GM19099 (cell line): ENCODE measurements around the gene DMPK.

Experiments used
- POLR2A ChIP-seq: IDR thresholded peaks from 3 replicates; pipeline ENCODE4 v1.6.1; 2011; ENCODE audit warnings: low read depth; ENCODE audit not compliant: insufficient read length; ENCODE audit errors: extremely low read depth

Gene DMPK

DNA sequence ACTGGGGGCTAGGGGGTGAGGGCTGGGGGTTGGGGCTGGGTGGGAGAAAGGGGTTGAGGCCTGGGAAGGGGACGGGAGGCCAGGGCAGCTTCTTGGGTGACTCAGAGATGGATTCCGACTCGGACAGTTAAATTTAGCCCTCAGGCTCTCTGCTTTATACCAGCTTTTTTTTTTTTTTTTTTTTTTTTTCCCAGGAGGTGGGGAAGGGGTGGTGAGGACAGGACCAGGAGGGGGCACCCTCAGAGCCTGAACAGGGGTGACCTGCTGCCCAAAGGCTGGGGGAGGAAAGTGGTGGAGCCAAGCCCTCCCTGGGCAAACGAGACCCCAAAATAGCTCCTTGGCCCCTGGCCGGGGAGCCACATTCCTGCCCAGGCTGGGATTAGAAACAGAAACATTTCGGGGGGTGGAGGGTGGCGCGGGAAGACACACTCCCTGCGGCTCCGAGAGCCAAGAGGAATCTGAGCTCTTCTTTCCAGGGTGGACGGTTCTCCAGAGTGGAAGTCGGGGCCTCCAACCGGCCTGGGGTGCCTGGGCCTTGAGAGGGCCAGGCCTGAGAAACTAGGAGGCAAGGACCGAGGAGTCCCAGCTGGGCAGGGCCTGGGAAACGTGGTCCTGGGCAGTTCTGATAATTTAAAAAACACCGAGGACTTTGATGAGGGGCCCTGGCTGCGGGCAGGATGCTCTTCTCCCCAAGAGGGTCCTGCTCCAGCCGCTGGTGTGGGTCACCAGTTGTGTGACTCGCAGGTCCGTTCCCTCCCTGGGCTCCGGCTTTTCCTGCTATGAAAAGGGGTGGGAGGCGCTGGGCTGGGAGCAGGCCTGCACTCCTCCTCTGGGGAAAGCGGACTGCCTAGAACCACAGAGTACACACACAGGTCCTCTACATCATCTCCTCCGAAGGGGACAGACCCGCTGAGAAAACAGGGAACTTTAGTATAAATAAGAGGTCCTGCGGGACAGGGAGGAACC, 813 bp upstream of the DMPK start:
- TF ChIP-seq POLR2A, result no peak

DNA sequence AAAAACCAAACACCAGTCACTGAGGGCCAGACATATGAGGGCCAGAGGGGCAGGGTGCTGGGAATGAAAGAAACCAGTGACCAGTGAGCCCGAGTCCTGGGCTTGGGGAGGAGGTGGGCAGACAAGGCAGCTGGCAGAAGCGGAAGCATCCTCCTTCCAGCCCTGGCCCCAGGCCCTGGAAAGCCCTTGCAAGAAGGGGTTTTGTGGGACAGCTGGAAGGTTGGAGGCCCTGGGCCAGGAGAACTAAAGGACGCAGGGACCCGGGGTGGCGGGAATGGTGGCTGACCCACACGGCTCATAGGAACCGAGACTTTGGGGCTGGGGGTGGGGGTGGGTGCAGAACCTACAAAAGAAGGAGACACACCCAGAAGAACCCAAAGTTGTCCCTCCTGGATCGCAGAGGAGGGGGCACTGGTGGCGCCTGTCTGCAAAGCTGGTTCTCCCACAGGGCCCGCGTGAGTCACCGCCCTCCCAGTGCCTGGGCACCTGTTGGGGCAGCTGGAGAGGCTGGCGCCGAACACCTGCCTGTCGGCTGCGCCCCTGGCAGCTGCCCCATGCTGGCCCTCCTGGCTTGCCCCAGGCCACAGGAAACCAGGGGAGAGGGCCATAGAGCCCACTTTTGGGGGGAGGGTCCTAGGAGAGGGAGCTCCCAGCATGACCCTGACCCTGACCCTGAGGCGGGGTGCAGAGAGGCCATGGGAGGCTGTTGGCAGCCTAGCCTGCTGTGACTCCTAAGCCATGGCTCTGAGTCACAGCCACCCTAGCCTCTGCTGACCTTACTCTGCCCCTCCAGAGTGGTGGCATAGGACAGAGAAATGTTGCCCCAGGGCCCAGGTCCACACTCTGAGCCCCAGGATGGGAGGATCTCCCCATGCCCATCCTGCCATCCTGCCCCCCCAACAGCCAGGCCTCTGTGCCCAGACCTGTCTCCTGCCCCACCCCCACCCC, 802 bp downstream of the DMPK start:
- no peak for TF ChIP-seq POLR2A

DNA sequence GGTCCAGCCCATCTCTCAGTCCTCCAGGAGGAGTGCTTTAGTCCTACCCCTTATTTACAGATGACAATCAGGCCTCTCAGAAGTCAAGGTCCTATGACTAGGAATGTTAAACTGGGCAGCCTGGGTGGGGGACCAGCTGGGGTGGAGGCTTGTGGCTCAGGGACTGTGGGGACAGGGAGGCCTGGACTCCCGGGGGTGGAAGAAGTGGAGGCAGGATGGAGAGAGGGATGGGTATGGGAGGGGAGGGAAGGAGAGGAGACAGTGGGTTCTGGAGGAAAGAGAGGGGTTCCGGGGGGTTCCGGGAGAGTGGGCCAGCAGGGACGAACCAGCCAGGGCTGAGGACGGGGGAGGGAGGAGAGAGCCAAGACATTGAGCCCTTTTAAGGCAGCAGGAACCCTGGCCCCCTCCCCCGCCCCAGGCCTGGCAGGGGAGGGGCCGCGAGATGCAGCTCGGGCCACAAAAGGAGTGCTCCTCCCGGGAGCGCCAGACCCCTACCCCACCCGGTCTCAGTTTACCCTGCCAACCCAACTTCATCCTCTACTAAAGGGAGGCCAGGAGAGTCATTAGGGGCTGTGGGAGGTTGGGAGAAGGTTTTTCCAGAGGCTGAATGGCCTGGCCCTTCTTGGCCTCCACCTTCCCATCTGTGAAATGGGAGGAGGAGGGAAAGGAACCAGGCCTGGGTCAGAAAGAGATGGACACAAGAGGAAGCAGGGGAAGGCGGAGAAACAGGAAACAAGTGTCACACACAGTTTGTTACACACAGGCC, 1.7 kb downstream of the DMPK start:
- TF ChIP-seq POLR2A, result no peak

DNA sequence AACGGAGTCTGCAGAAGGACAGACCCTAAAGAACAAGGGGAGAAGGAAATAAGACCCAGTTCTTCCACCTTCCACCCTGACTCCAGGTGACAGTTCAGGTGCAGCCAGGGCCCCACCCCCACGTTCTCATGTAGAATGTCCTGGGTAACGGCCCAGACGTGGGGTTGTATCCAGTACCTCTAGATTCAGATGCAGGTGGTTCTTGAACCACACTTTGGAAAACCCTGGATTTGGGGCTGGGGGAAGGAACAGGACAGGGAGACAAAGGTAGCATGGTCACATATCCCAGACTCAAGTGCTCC, 2.2 kb downstream of the DMPK start:
- TF ChIP-seq POLR2A, result no peak

DNA sequence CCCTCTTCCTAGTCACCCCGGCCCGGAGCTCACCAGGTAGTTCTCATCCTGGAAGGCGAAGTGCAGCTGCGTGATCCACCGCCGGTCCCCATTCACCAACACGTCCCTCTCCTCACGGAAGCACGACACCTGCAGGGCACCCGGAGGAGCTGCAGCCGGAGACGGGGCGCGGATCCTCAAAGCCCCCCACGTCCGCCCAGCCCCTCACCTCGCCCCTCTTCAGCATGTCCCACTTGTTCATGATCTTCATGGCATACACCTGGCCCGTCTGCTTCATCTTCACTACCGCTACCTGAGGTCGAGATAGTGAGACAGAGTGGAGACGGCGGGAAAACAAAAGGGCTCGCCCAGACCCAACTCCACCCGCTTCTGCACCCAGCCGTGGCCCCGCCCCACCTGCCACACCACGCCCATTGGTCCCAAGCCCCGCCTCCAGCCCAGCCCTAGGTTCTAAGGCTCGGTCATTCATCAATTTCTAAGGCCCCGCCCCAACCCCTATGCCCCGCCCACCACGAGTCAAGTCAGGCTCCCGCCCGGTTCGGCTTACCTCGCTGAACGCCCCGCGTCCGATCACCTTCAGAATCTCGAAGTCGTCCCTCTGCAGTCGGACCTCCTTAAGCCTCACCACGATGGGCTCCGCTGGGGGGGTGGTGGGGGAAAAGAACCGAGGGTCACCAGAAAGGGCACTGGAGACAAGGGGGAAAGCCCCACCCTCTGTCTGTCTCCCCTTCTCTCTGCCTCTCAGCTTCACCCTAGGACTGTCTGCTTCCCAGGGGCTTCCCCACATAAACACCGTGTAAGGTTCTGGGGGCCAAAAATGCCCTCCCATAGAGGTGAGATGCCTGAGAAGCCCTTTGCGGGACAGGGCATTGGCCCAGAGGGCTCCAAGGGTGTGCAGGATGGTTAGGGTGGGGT, 2.8 kb downstream of the DMPK start:
- no peak for TF ChIP-seq POLR2A

DNA sequence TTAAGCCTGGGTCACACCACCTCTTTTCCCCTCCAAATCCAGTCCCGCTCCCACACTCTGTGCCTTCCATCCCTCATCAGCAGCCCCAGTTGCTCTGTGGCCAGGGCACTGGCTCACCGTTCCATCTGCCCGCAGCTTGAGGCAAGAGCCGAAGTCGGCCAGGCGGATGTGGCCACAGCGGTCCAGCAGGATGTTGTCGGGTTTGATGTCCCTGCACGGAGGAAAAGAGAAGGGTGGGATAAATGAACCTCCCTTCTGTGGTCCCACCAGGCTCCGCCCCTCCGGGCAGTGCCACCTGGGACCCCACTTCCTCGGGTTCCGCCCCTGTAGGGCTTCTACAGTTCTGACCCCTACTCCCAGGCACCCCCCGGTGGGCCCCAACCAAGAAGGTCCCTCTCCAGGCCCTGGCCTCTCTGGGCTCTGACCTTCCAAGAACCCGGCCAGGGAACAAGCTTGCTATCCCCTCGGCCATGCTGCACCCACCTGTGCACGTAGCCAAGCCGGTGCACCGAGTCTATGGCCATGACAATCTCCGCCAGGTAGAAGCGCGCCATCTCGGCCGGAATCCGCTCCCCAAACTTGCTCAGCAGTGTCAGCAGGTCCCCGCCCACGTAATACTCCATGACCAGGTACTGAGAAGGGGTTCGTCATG, 4.2 kb downstream of the DMPK start:
- TF ChIP-seq POLR2A, result no peak

DNA sequence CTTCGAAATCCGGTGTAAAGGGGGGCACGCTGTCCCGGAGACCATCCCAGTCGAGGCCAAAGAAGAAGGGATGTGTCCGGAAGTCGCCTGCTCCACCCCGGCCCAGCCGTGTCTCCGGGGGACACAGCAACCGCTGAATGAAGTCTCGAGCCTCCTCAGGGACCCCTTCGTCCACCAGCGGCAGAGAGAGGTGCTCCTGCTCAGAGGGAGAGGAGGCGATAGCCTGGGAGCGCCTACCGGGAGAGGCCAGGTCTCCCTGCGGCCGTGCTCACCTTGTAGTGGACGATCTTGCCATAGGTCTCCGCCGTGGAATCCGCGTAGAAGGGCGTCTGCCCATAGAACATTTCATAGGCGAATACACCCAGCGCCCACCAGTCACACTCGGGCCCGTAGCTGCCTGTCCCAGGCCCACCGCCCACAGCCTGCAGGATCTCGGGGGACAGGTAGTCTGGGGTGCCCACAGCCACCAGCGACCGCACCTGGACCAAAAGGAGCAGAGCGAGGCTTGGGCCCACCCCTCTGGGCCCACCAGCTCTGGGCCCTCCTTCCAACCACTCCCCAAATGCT, 4.8 kb downstream of the DMPK start:
- no peak for TF ChIP-seq POLR2A

DNA sequence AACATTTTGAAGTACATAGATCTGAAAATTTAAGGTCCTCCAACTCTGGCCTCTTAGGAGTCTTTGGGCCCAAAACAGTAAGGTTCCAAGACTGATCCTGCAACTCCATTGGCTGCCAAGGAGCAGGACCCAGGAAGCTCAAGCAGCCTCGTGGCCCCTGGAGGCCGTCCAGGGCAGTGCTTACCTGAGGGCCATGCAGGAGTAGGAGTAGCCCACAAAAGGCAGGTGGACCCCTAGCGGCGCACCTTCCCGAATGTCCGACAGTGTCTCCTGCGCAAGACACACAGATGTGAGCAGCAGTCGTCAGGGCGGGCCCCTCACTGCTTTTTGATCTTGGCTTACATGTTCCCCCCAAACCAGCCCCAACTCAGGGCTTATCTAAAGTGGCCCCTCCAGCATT, 7.5 kb downstream of the DMPK start:
- TF ChIP-seq POLR2A, result no peak

DNA sequence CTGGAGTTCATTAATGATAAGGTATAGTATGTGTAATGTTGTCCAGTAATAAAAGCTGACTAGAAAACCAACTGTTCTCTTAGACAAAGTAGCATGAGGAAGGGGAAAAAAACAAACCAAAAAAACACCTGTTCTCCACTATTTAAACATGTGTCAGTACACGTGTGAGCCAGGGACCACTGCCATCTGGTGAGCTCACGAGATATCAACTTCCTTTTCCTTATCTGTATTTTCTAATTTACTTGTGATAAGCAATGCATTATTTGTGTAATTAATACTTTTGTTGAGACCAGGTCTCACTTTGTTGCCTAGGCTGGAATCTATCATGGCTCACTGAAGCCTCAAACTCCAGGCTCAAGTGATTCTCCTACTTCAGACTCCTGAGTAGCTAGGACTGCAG, 8.9 kb downstream of the DMPK start:
- TF ChIP-seq POLR2A, result no peak

DNA sequence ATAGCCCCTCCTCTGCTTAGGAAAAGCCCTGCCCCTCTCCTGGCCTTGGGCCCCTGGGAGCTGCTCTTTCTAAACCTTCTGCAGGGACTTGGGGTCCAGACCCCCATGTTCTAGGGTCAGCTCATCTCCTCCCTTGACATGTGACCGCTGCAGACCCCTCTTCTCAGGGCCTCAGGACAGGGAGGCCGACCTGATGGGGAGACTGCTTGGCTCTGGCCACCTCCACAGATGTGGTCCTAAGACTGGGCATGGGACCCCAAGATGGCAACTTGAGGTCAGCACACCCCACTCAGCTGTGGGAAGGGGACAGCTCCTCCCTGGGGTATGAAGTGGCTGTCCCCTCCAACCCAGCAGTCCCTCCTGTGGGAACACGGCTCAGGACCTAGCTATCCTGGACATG, 9.4 kb downstream of the DMPK start:
- TF ChIP-seq POLR2A, result no peak

DNA sequence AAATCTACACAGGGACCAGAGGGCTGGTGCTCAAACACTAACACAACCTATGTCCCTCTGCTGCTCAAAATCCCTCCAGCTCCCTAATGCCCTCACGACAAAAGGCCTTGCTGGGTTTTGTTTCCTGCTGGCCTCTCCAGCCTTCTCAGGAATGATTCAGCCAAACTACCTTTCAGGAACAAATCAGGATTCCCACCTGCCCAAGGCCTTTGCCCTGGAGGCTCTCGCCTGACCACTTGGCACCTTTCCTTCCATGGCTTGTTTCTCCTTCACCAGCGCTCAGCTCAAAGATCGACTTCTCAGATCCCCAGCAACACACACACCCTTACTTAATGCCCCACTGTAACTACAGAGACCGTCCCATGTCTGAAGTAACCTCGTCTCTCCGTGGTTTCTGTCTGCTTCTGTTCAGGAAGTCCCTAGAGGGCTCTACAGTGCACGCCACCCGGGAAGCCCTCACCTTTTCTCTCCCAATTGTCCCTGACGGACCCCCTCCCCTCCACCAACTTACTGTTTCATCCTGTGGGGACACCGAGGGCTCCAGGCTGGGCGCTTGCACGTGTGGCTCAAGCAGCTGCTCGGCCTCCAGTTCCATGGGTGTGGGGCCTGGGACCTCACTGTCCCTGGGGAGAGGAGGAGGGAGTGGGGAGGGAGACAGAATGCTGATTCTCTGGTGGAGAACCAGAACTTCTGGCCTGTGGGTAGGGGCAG, 10.0 kb downstream of the DMPK start:
- TF ChIP-seq POLR2A, result no peak

DNA sequence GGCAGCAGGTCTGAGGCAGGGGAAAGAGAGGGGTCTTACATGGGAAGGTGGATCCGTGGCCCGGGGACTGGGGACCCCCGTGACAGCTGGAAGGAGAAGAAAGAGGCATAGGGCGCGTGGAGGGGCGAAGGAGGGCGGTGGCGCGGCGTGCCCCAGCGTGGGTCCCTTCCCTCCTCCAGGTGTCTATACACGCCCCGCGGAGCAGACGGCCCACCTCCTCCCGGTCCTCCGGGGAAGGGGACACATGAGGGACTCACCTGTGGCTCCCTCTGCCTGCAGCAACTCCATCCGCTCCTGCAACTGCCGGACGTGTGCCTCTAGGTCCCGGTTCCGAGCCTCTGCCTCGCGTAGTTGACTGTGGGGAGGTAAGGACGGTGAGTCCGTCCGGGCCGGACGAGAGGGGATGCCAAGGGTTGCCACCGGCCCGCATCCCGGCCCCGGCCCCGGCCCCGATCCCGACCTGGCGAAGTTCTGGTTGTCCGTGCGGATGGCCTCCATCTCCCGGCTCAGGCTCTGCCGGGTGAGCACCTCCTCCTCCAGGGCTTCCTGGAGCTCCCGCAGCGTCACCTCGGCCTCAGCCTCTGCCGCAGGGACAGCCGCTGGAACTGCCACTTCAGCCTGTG, 10.9 kb downstream of the DMPK start:
- TF ChIP-seq POLR2A, result no peak
